Esophagus squamous epithelium (tissue), 4 donors: ENCODE results near the gene FGF8.

Experiments
- POLR2A ChIP-seq, 4 donors: fragments of 450-650 bp; IDR thresholded peaks; one replicate each; pipeline ENCODE4 v1.6.1; 2017; ENCODE audit warnings: antibody characterized with exemption in 4 of 4, mild to moderate bottlenecking in 4 of 4, moderate library complexity in 3 of 4
- TF ChIP-seq, protein P1 (sequence below), 6 experiments: fragments of 450-650 bp in 4 of 6; fragments of 200-600 bp in 2 of 6; sonication (generic) in 2 of 6; IDR thresholded peaks; one replicate each; pipeline ENCODE4 v1.5.1; 2016 to 2019; ENCODE audit warnings: antibody characterized with exemption in 6 of 6, mild to moderate bottlenecking in 4 of 6, moderate library complexity in 4 of 6

DNA sequence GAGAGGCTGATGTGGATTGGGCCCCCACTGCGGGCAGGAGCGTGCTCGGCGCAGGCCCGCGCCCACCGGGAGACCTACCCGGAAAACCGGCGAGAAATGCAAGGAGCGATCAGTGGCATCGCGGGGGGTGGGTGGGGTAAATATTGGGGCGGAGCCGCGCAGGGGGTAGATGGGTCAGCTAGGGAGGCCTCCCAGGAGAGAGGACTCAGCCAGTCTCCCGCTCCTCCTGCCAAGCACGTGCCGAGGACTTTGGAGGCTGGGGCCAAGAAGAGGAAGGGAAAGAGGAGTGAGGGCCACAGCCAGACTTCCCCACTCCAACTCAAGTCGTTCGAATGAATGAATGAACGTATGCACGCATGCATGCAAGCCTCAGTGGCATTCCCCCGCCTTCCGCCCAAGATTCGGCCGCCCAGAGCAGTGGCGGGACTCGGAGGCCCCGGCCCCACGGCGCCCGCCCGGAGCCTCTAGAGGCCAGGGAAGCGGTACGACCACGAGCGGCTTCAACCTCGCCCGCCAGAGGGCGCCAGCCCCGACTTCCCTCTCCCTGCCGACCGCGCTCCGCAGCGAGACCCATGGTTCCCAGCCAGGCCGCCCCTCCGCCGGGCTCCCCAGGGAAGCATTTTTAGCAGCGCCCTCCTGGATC lies 3.8 kb upstream of the FGF8 start:
- no peak for TF ChIP-seq POLR2A (IDR thresholded peaks at IDR 0.05)
- TF ChIP-seq, protein P1, sequence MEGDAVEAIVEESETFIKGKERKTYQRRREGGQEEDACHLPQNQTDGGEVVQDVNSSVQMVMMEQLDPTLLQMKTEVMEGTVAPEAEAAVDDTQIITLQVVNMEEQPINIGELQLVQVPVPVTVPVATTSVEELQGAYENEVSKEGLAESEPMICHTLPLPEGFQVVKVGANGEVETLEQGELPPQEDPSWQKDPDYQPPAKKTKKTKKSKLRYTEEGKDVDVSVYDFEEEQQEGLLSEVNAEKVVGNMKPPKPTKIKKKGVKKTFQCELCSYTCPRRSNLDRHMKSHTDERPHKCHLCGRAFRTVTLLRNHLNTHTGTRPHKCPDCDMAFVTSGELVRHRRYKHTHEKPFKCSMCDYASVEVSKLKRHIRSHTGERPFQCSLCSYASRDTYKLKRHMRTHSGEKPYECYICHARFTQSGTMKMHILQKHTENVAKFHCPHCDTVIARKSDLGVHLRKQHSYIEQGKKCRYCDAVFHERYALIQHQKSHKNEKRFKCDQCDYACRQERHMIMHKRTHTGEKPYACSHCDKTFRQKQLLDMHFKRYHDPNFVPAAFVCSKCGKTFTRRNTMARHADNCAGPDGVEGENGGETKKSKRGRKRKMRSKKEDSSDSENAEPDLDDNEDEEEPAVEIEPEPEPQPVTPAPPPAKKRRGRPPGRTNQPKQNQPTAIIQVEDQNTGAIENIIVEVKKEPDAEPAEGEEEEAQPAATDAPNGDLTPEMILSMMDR (IDR thresholded peaks at IDR 0.05), result peak; percentile 67 to 86 (median 80)
